ENCODE measurements around the gene STAB1.

GRCh38 chr3:52494886-52495495, at the start of gene STAB1:
- TF ChIP-seq MAX (IDR thresholded peaks at IDR 0.05) (no peak), DMAP1 (CRISPR knock-in tag; IDR thresholded peaks at IDR 0.05) (no peak), HOXA3 (CRISPR knock-in tag; IDR thresholded peaks at IDR 0.05) (no peak), ZNF672 (CRISPR knock-in tag; IDR thresholded peaks at IDR 0.05) (no peak), ETV6 (CRISPR knock-in tag; conservative IDR thresholded peaks at IDR 0.05) (no peak), SRSF4 (IDR thresholded peaks at IDR 0.05; ENCODE audit: low read depth, low read length, poor library complexity, severe bottlenecking) (no peak), CENPX (CRISPR knock-in tag; IDR thresholded peaks at IDR 0.05) (no peak), SSRP1 (CRISPR knock-in tag; IDR thresholded peaks at IDR 0.05) (no peak), GTF2F1 (IDR thresholded peaks at IDR 0.05; ENCODE audit: low read length) (no peak)
- TF ChIP-seq, protein P1, sequence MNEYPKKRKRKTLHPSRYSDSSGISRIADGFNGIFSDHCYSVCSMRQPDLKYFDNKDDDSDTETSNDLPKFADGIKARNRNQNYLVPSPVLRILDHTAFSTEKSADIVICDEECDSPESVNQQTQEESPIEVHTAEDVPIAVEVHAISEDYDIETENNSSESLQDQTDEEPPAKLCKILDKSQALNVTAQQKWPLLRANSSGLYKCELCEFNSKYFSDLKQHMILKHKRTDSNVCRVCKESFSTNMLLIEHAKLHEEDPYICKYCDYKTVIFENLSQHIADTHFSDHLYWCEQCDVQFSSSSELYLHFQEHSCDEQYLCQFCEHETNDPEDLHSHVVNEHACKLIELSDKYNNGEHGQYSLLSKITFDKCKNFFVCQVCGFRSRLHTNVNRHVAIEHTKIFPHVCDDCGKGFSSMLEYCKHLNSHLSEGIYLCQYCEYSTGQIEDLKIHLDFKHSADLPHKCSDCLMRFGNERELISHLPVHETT (CRISPR knock-in tag; conservative IDR thresholded peaks at IDR 0.05): no peak
- TF ChIP-seq, protein P2, sequence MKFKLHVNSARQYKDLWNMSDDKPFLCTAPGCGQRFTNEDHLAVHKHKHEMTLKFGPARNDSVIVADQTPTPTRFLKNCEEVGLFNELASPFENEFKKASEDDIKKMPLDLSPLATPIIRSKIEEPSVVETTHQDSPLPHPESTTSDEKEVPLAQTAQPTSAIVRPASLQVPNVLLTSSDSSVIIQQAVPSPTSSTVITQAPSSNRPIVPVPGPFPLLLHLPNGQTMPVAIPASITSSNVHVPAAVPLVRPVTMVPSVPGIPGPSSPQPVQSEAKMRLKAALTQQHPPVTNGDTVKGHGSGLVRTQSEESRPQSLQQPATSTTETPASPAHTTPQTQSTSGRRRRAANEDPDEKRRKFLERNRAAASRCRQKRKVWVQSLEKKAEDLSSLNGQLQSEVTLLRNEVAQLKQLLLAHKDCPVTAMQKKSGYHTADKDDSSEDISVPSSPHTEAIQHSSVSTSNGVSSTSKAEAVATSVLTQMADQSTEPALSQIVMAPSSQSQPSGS (CRISPR knock-in tag; IDR thresholded peaks at IDR 0.05): no peak
- TF ChIP-seq, protein P3, sequence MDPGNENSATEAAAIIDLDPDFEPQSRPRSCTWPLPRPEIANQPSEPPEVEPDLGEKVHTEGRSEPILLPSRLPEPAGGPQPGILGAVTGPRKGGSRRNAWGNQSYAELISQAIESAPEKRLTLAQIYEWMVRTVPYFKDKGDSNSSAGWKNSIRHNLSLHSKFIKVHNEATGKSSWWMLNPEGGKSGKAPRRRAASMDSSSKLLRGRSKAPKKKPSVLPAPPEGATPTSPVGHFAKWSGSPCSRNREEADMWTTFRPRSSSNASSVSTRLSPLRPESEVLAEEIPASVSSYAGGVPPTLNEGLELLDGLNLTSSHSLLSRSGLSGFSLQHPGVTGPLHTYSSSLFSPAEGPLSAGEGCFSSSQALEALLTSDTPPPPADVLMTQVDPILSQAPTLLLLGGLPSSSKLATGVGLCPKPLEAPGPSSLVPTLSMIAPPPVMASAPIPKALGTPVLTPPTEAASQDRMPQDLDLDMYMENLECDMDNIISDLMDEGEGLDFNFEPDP (CRISPR knock-in tag; conservative IDR thresholded peaks at IDR 0.05): no peak
- TF ChIP-seq, protein P4, sequence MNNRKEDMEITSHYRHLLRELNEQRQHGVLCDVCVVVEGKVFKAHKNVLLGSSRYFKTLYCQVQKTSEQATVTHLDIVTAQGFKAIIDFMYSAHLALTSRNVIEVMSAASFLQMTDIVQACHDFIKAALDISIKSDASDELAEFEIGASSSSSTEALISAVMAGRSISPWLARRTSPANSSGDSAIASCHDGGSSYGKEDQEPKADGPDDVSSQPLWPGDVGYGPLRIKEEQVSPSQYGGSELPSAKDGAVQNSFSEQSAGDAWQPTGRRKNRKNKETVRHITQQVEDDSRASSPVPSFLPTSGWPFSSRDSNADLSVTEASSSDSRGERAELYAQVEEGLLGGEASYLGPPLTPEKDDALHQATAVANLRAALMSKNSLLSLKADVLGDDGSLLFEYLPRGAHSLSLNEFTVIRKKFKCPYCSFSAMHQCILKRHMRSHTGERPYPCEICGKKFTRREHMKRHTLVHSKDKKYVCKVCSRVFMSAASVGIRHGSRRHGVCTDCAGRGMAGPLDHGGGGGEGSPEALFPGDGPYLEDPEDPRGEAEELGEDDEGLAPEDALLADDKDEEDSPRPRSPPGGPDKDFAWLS (CRISPR knock-in tag; IDR thresholded peaks at IDR 0.05; ENCODE audit: borderline replicate concordance): no peak

Measured in HepG2 (cell line).